Fibroblast of villous mesenchyme (primary cell): ENCODE results near the gene EMILIN2. TPM values are rescaled to one million over a fixed set of nuclear protein-coding genes. Genes with fewer than 3 reads are reported as not detected.
A peak's percentile ranks its signal among the peaks of the same experiment; 100 is the strongest.

Source experiments
- DNase-seq: peaks from one replicate; pipeline ENCODE4 v3.0.0-alpha.2; 2010; ENCODE audit warnings: low read depth
- H3K4me3 ChIP-seq: 2 replicates; pipeline ENCODE4 v1.5.1; 2011; ENCODE audit warnings: low read depth, mild to moderate bottlenecking, low read length
- CTCF ChIP-seq: IDR thresholded peaks from 2 replicates; pipeline ENCODE4 v1.5.1; 2012; ENCODE audit warnings: low read depth, mild to moderate bottlenecking, low read length; ENCODE audit not compliant: insufficient read depth
- total RNA-seq: library from RNA; depleted of rRNA; stranded (reverse); fragments of >200 nt; gene quantifications from 2 replicates; pipeline ENCODE4 v1.2.3, GENCODE V29; 2012

Gene EMILIN2
- total RNA-seq, 1 donor, result 16.4 TPM

GRCh38 chr18:2901423-2901985 is 54.7 kb downstream of the EMILIN2 start:
- no peak overlapping the region for H3K4me3 ChIP-seq
- DNase-seq, result peak; percentile 80
- no peak for TF ChIP-seq CTCF

- no peak for TF ChIP-seq CTCF
- DNase-seq, result no peak
- no peak overlapping the region for H3K4me3 ChIP-seq
Observed at GRCh38 chr18:2902327-2902726, 55.5 kb downstream of the EMILIN2 start.

- no peak overlapping the region for H3K4me3 ChIP-seq
- peak; percentile 74 for DNase-seq
- no peak for TF ChIP-seq CTCF
Observed at GRCh38 chr18:2903006-2903405, 56.2 kb downstream of the EMILIN2 start.

GRCh38 chr18:2905854-2906703 is 59.3 kb downstream of the EMILIN2 start:
- peak; percentile 57 for DNase-seq
- TF ChIP-seq CTCF, result no peak
- H3K4me3 ChIP-seq, result peak overlapping the region; percentile 62

GRCh38 chr18:2906704-2907549 is 60.1 kb downstream of the EMILIN2 start:
- H3K4me3 ChIP-seq, result peak overlapping the region; percentile 62
- DNase-seq, result peak; percentile 25
- peak; percentile 18 for TF ChIP-seq CTCF

- TF ChIP-seq CTCF, result no peak
- H3K4me3 ChIP-seq, result peak overlapping the region; percentile 62
- no peak for DNase-seq
Observed at GRCh38 chr18:2907550-2908135, 60.8 kb downstream of the EMILIN2 start.
